ENCODE data around the gene PPM1D.
A peak's percentile ranks its signal among the peaks of the same experiment; 100 is the strongest.

The PPM1D gene

DNA sequence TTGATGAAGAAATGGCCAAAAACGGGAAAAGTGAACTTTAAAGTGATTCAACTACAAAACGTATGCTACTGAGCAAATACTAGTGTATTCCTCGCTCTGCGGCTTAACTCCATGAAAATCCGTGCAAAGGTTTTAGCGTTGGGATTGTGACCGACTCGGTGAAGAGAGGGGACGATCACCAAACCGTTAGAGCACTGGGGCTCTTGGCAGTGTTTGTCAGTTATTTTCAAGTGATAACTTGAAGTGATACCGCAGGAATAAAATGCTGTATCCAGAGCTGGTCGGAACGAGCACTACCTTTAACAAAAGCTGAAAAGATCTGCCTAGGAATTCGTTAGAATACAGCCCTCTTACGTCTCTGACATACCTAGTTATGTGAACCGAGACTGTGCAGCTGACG lies 773 bp upstream of the PPM1D start:
- ChIA-PET POLR2A (interaction anchor here (0.6 to 3.2 kb wide), 23 partner anchors 8 to 490 kb away, joined by 3 to 31 read pairs (median 7); partner anchors contain the start of genes APPBP2, BCAS3 and USP32), CTCF (interaction anchor here (0.9 to 2.2 kb wide), 9 partner anchors 13 to 78 kb away, joined by 3 to 8 read pairs (median 3); partner anchors contain the start of gene BCAS3)
- TF ChIP-seq ZNF292 (tag by site-specific recombination; IDR thresholded peaks at IDR 0.05; ENCODE audit: borderline replicate concordance, low read depth) = no peak
- 0 out of 2 replicates have a peak, but pooled peaks have one; percentile 2 for TF ChIP-seq ZNF596 (tag by site-specific recombination; IDR thresholded peaks at IDR 0.05)
- H3K27ac ChIP-seq (ENCODE audit: extremely low read depth, low read depth, low read length) = peak overlapping the region; percentile 98
- no peaks in the 10 kb centered on the region for H3K36me3 ChIP-seq (ENCODE audit: control insufficient read depth in 2 of 2, insufficient read depth in 1 of 2, low read length in 2 of 2)
- H3K4me1 ChIP-seq (ENCODE audit: control insufficient read depth, insufficient read depth, low read length) = peaks cover 26% of the 10 kb centered on the region
- H3K4me3 ChIP-seq (ENCODE audit: low read depth, low read length) = peak overlapping the region; percentile 81
- H3K9me3 ChIP-seq (ENCODE audit: control insufficient read depth, insufficient read depth, low read depth, low read length) = no peaks in the 10 kb centered on the region

DNA sequence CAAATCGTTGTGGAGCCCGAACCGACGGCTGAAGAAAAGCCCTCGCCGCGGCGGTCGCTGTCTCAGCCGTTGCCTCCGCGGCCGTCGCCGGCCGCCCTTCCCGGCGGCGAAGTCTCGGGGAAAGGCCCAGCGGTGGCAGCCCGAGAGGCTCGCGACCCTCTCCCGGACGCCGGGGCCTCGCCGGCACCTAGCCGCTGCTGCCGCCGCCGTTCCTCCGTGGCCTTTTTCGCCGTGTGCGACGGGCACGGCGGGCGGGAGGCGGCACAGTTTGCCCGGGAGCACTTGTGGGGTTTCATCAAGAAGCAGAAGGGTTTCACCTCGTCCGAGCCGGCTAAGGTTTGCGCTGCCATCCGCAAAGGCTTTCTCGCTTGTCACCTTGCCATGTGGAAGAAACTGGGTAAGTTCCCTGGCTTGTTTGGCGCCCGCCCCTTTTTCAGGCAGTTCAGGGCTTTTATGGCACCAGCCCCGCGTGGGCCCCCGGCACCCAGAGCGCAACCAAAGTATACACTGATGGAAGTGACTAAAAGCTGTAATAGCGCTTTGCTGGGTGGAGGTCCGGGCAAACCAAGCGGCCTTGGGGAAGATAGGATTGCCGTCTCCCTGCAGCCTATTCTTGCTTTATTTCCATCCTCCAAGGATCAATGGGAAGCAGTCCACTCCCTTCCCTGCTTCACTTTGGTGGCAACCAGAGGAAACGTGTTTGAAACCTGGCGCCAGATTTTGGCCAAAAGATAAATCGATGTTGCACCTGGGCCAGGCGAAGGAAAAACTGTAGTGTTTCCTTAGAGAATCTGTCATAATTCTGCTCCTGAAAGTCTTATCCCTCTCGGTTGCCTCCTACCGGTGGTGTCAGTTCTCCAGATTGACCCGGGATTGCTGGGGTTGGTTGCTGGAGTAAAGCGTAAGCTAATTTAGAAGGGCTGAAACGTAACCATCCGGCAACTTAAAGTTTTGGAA lies 775 bp downstream of the PPM1D start:
- CTCF ChIA-PET = interaction anchor here (0.6 to 5.0 kb wide), 15 partner anchors 9 to 449 kb away, joined by 3 to 51 read pairs (median 3); partner anchors contain the start of gene BCAS3
- peak overlapping the region; percentile 94 for H3K4me3 ChIP-seq (ENCODE audit: low read depth, low read length)
- POLR2A ChIA-PET = interaction anchor here (0.6 to 3.2 kb wide), 18 partner anchors 10 to 459 kb away, joined by 3 to 31 read pairs (median 8); partner anchors contain the start of genes APPBP2 and BCAS3
- peaks cover 25% of the 10 kb centered on the region for H3K4me1 ChIP-seq (ENCODE audit: control insufficient read depth, insufficient read depth, low read length)
- H3K9me3 ChIP-seq (ENCODE audit: control insufficient read depth, insufficient read depth, low read depth, low read length) = no peaks in the 10 kb centered on the region
- H3K36me3 ChIP-seq (ENCODE audit: control insufficient read depth in 2 of 2, insufficient read depth in 1 of 2, low read length in 2 of 2) = no peaks in the 10 kb centered on the region
- H3K27ac ChIP-seq (ENCODE audit: extremely low read depth, low read depth, low read length) = peak overlapping the region; percentile 98
- no peak for TF ChIP-seq ZNF157 (tag by site-specific recombination; IDR thresholded peaks at IDR 0.05)
- no peak for TF ChIP-seq SALL2 (tag by site-specific recombination; IDR thresholded peaks at IDR 0.05; ENCODE audit: borderline replicate concordance)
- TF ChIP-seq SP7 (tag by site-specific recombination; IDR thresholded peaks at IDR 0.05) = 0 out of 2 replicates have a peak, but pooled peaks have one; percentile 23
- TF ChIP-seq, protein P1, sequence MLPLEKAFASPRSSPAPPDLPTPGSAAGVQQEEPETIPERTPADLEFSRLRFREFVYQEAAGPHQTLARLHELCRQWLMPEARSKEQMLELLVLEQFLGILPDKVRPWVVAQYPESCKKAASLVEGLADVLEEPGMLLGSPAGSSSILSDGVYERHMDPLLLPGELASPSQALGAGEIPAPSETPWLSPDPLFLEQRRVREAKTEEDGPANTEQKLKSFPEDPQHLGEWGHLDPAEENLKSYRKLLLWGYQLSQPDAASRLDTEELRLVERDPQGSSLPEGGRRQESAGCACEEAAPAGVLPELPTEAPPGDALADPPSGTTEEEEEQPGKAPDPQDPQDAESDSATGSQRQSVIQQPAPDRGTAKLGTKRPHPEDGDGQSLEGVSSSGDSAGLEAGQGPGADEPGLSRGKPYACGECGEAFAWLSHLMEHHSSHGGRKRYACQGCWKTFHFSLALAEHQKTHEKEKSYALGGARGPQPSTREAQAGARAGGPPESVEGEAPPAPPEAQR (tag by site-specific recombination; IDR thresholded peaks at IDR 0.05) = no peak
- peak; percentile 27; the same call in 1 of the 2 replicates for TF ChIP-seq KLF9 (tag by site-specific recombination; IDR thresholded peaks at IDR 0.05; ENCODE audit: low read depth)
- TF ChIP-seq, protein P2, sequence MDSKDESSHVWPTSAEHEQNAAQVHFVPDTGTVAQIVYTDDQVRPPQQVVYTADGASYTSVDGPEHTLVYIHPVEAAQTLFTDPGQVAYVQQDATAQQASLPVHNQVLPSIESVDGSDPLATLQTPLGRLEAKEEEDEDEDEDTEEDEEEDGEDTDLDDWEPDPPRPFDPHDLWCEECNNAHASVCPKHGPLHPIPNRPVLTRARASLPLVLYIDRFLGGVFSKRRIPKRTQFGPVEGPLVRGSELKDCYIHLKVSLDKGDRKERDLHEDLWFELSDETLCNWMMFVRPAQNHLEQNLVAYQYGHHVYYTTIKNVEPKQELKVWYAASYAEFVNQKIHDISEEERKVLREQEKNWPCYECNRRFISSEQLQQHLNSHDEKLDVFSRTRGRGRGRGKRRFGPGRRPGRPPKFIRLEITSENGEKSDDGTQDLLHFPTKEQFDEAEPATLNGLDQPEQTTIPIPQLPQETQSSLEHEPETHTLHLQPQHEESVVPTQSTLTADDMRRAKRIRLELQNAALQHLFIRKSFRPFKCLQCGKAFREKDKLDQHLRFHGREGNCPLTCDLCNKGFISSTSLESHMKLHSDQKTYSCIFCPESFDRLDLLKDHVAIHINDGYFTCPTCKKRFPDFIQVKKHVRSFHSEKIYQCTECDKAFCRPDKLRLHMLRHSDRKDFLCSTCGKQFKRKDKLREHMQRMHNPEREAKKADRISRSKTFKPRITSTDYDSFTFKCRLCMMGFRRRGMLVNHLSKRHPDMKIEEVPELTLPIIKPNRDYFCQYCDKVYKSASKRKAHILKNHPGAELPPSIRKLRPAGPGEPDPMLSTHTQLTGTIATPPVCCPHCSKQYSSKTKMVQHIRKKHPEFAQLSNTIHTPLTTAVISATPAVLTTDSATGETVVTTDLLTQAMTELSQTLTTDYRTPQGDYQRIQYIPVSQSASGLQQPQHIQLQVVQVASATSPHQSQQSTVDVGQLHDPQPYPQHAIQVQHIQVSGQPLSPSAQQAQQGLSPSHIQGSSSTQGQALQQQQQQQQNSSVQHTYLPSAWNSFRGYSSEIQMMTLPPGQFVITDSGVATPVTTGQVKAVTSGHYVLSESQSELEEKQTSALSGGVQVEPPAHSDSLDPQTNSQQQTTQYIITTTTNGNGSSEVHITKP (tag by site-specific recombination; IDR thresholded peaks at IDR 0.05) = peak; percentile 88
- TF ChIP-seq, protein P3, sequence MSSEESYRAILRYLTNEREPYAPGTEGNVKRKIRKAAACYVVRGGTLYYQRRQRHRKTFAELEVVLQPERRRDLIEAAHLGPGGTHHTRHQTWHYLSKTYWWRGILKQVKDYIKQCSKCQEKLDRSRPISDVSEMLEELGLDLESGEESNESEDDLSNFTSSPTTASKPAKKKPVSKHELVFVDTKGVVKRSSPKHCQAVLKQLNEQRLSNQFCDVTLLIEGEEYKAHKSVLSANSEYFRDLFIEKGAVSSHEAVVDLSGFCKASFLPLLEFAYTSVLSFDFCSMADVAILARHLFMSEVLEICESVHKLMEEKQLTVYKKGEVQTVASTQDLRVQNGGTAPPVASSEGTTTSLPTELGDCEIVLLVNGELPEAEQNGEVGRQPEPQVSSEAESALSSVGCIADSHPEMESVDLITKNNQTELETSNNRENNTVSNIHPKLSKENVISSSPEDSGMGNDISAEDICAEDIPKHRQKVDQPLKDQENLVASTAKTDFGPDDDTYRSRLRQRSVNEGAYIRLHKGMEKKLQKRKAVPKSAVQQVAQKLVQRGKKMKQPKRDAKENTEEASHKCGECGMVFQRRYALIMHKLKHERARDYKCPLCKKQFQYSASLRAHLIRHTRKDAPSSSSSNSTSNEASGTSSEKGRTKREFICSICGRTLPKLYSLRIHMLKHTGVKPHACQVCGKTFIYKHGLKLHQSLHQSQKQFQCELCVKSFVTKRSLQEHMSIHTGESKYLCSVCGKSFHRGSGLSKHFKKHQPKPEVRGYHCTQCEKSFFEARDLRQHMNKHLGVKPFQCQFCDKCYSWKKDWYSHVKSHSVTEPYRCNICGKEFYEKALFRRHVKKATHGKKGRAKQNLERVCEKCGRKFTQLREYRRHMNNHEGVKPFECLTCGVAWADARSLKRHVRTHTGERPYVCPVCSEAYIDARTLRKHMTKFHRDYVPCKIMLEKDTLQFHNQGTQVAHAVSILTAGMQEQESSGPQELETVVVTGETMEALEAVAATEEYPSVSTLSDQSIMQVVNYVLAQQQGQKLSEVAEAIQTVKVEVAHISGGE (tag by site-specific recombination; conservative IDR thresholded peaks at IDR 0.05; ENCODE audit: low read depth) = peak; percentile 26; the same call in 1 of the 2 replicates
- TF ChIP-seq ZNF335 (tag by site-specific recombination; conservative IDR thresholded peaks at IDR 0.05) = peak; percentile 99
- no peak for TF ChIP-seq ZNF292 (tag by site-specific recombination; IDR thresholded peaks at IDR 0.05; ENCODE audit: borderline replicate concordance, low read depth)
- TF ChIP-seq ZNF133 (tag by site-specific recombination; IDR thresholded peaks at IDR 0.05) = no peak
- peak; percentile 16; the same call in 1 of the 2 replicates for TF ChIP-seq ZNF654 (tag by site-specific recombination; IDR thresholded peaks at IDR 0.05; ENCODE audit: low read depth)
- TF ChIP-seq TRIM28 (IDR thresholded peaks at IDR 0.05; ENCODE audit: borderline replicate concordance, low read length) = peak; percentile 85
- TF ChIP-seq ZBTB17 (tag by site-specific recombination; IDR thresholded peaks at IDR 0.05) = peak; percentile 93
- TF ChIP-seq, protein P4, sequence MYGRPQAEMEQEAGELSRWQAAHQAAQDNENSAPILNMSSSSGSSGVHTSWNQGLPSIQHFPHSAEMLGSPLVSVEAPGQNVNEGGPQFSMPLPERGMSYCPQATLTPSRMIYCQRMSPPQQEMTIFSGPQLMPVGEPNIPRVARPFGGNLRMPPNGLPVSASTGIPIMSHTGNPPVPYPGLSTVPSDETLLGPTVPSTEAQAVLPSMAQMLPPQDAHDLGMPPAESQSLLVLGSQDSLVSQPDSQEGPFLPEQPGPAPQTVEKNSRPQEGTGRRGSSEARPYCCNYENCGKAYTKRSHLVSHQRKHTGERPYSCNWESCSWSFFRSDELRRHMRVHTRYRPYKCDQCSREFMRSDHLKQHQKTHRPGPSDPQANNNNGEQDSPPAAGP (tag by site-specific recombination; IDR thresholded peaks at IDR 0.05) = no peak
- TF ChIP-seq, protein P5, sequence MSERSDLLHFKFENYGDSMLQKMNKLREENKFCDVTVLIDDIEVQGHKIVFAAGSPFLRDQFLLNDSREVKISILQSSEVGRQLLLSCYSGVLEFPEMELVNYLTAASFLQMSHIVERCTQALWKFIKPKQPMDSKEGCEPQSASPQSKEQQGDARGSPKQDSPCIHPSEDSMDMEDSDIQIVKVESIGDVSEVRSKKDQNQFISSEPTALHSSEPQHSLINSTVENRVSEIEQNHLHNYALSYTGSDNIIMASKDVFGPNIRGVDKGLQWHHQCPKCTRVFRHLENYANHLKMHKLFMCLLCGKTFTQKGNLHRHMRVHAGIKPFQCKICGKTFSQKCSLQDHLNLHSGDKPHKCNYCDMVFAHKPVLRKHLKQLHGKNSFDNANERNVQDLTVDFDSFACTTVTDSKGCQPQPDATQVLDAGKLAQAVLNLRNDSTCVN (tag by site-specific recombination; optimal IDR thresholded peaks at IDR 0.05) = peak; percentile 42
- TF ChIP-seq IKZF3 (tag by site-specific recombination; IDR thresholded peaks at IDR 0.05) = peak; percentile 86
- peak; percentile 26; the same call in 1 of the 2 replicates for TF ChIP-seq ZNF10 (tag by site-specific recombination; IDR thresholded peaks at IDR 0.05)
- TF ChIP-seq ZNF311 (tag by site-specific recombination; IDR thresholded peaks at IDR 0.05; ENCODE audit: borderline replicate concordance) = no peak

All from HEK293 (cell line).